Ovary (tissue), 3 donors: ENCODE results near the gene CASD1.

Source experiments
- CTCF ChIP-seq, 3 donors: fragments of 450-650 bp in 2 of 3; fragments of 200-600 bp in 1 of 3; IDR thresholded peaks; one replicate each; pipeline versions ENCODE4 v1.5.1 to v1.8.0; 2016 to 2022; ENCODE audit warnings: antibody characterized with exemption in 3 of 3, mild to moderate bottlenecking in 1 of 3
- EP300 ChIP-seq: sonication (generic); formaldehyde crosslinking; IDR thresholded peaks from one replicate; pipeline ENCODE4 v1.6.1; 2017; ENCODE audit warnings: antibody characterized with exemption
- POLR2A ChIP-seq: fragments of 450-650 bp; IDR thresholded peaks from one replicate; pipeline ENCODE4 v1.6.1; 2017; ENCODE audit warnings: antibody characterized with exemption, mild to moderate bottlenecking, moderate library complexity
- donor health status: DM: no; HTN: no; CAD: no.

- TF ChIP-seq CTCF (IDR thresholded peaks at IDR 0.05): no peak
- TF ChIP-seq POLR2A: no peak
- TF ChIP-seq EP300: no peak
Measured at GRCh38 chr7:94514917-94515316, 5.3 kb downstream of the CASD1 start.
